Measurements from ENCODE around the gene METTL22. TPM values are rescaled to one million over a fixed set of nuclear protein-coding genes. Genes with fewer than 3 reads are reported as not detected.
"Not testable (repeated sequence)": the region's sequence is repeated elsewhere in the genome, so short reads cannot be mapped to it uniquely, and the experiment has no call there.

Gene METTL22
- total RNA-seq, 2 donors from 2014 or later = 46.5 to 53.3 TPM

- no peak for DNase-seq
- Mint-ChIP-seq H3K36me3 (ENCODE audit: insufficient read depth in 2 of 2) (peaks cover 22 to 36% of the 10 kb centered on the region in 2 donors), H3K27ac (peak overlapping the region; percentile 13), H3K4me3 (no peak overlapping the region), H3K4me1 (ENCODE audit: low read depth) (peaks cover 9% of the 10 kb centered on the region), H3K27me3 (ENCODE audit: low read depth) (no peaks in the 10 kb centered on the region), H3K9me3 (no peaks in the 10 kb centered on the region)
- ATAC-seq (replicated peaks in 1 of 2) = no peak
Observed at GRCh38 chr16:8646326-8647053, 25.0 kb downstream of the METTL22 start.

DNA sequence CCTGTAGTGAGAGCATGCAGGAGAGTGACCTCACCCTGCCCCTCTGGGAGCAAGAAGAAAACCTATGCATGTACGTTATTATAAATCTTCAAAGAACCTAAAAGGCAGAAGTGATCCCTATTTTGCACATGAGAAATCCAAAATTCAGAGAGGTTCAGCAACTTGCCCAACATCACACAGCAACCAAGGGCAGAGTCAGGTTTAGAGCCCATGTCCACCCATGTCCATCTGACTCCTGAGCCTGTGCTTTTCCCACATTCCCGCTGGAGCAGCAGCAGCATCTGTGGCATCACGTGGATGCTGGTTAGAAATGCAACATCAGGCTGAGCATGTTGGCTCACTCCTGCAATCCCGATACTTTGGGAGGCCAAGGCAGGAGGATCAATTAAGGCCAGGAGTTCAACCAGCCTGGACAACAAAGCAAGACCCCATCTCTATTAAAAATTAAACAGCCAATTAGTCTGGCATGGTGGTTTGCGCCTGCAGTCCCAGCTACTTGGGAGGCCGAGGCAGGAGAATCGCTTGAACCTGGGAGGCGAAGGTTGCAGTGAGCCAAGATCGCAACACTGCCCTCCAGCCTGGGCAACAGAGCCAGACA is 26.3 kb downstream of the METTL22 start:
- no peak for DNase-seq
- Mint-ChIP-seq H3K27ac (no peak overlapping the region), H3K4me3 (no peak overlapping the region), H3K4me1 (ENCODE audit: low read depth) (peaks cover 9% of the 10 kb centered on the region), H3K9me3 (no peaks in the 10 kb centered on the region), H3K36me3 (ENCODE audit: insufficient read depth in 2 of 2) (peaks cover 18 to 26% of the 10 kb centered on the region in 2 donors), H3K27me3 (ENCODE audit: low read depth) (no peaks in the 10 kb centered on the region)
- ATAC-seq (replicated peaks in 1 of 2) = no peak

GRCh38 chr16:8648877-8649276 is 27.4 kb downstream of the METTL22 start:
- ATAC-seq (replicated peaks in 1 of 2) (no peak), DNase-seq (no peak)
- no peak overlapping the region for H3K27ac Mint-ChIP-seq
- H3K4me3 Mint-ChIP-seq = no peak overlapping the region
- H3K9me3 Mint-ChIP-seq = no peaks in the 10 kb centered on the region
- H3K4me1 Mint-ChIP-seq (ENCODE audit: low read depth) = peaks cover 9% of the 10 kb centered on the region
- peaks cover 13 to 19% of the 10 kb centered on the region in 2 donors for H3K36me3 Mint-ChIP-seq (ENCODE audit: insufficient read depth in 2 of 2)
- no peaks in the 10 kb centered on the region for H3K27me3 Mint-ChIP-seq (ENCODE audit: low read depth)

DNA sequence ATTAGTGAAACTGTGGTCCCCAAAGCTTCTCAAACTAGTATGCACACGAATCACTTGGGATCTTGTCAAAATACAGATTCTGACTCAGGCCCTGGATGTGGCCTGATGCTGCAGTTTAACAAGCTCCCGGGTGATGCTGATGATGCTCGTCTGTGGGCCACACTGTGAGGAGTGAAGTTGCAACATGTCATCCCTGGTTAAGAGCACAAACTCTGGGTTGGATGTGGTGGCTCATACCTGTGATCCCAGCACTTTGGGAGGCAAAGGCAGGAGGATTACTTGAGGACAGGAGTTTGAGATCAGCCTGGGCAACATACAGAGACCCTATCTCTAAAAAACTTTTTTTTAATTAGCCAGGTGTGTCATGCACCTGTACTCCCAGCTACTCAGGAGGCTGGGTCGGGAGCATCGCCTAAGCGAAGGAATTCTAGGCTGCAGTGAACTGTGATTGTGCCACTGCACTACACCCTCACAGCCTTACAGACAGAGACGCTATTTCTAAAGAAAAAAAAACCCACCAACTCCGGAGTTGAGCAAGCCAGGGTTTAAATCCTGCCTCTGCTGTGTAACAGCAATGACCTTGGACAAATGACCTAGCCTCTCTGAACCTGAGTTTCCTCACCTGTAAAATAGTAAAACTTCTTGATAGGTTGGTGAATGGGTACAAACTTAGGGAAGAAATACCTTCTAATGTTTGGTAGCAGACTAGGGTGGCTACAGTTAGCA is 28.5 kb downstream of the METTL22 start:
- Mint-ChIP-seq H3K9me3 (no peaks in the 10 kb centered on the region), H3K27me3 (ENCODE audit: low read depth) (no peaks in the 10 kb centered on the region), H3K36me3 (ENCODE audit: insufficient read depth in 2 of 2) (peaks cover 11 to 13% of the 10 kb centered on the region in 2 donors), H3K4me3 (no peak overlapping the region), H3K4me1 (ENCODE audit: low read depth) (peaks cover 11% of the 10 kb centered on the region), H3K27ac (no peak overlapping the region)
- ATAC-seq (replicated peaks in 1 of 2) (no peak), DNase-seq (no peak)

DNA sequence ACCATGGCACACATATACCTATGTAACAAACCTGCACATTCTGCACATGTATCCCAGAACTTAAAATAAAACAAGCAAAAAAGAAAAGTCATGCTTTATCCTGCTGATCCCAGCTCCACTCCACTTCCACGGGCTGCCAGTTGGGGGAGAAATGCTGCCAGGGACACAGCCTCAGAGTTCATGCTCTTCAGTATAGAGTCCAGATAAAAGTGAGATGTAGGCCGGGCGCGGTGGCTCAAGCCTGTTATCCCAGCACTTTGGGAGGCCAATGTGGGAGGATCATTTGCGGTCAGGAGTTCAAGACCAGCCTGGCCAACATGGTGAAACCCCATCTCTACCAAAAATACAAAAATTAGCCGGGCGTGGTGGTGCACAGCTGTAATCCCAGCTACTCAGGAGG is 30.5 kb downstream of the METTL22 start:
- not testable (repeated sequence) for ATAC-seq (replicated peaks in 1 of 2); H3K9me3 Mint-ChIP-seq; H3K36me3 Mint-ChIP-seq (ENCODE audit: insufficient read depth in 2 of 2); H3K4me3 Mint-ChIP-seq; H3K27me3 Mint-ChIP-seq (ENCODE audit: low read depth); DNase-seq; H3K27ac Mint-ChIP-seq
- peaks cover 19% of the 10 kb centered on the region for H3K4me1 Mint-ChIP-seq (ENCODE audit: low read depth)

- peaks cover 19% of the 10 kb centered on the region for H3K4me1 Mint-ChIP-seq (ENCODE audit: low read depth)
- no peaks in the 10 kb centered on the region for H3K27me3 Mint-ChIP-seq (ENCODE audit: low read depth)
- ATAC-seq (replicated peaks in 1 of 2) (peak; percentile 92 to 93), DNase-seq (peak; percentile 70 to 71)
- H3K9me3 Mint-ChIP-seq = no peaks in the 10 kb centered on the region
- H3K4me3 Mint-ChIP-seq = peak overlapping the region in 1 of 2 donors; percentile 11
- H3K36me3 Mint-ChIP-seq (ENCODE audit: insufficient read depth in 2 of 2) = no peaks in the 10 kb centered on the region
- H3K27ac Mint-ChIP-seq = peak overlapping the region; percentile 59
Observed at GRCh38 chr16:8655184-8655717, 33.8 kb downstream of the METTL22 start.

DNA sequence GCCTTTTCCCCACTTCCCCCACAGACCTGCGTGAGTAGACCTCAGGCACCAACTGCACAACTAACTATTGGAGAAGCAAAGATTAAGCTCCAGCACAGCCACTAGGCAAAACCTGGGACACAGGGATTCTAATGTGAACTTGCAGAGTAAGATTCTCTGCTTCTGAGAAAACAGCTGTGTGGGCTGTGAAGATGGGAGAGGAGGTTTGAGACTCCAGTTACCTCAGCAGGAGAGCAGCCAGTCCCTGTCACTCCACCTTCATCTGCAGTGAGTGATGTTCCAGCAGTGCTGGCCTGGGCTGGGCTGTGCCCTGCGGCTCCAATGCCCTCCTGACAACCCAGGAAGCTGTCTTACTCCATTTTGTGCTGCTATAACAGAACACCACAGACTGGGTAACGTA is 34.9 kb downstream of the METTL22 start:
- no peak for ATAC-seq (replicated peaks in 1 of 2)
- H3K27ac Mint-ChIP-seq = peak overlapping the region; percentile 4

GRCh38 chr16:8660841-8661301 is 39.4 kb downstream of the METTL22 start:
- Mint-ChIP-seq H3K9me3 (no peaks in the 10 kb centered on the region), H3K27me3 (ENCODE audit: low read depth) (no peaks in the 10 kb centered on the region), H3K4me1 (ENCODE audit: low read depth) (peaks cover 2% of the 10 kb centered on the region), H3K4me3 (no peak overlapping the region), H3K27ac (no peak overlapping the region), H3K36me3 (ENCODE audit: insufficient read depth in 2 of 2) (no peaks in the 10 kb centered on the region)
- ATAC-seq (replicated peaks in 1 of 2) = peak; percentile 56 to 73
- peak; percentile 41 to 70 for DNase-seq

More for the DNA sequence above, 34.9 kb downstream of the METTL22 start:
- Mint-ChIP-seq H3K9me3 (no peaks in the 10 kb centered on the region), H3K36me3 (ENCODE audit: insufficient read depth in 2 of 2) (no peaks in the 10 kb centered on the region), H3K4me3 (no peak overlapping the region), H3K27me3 (ENCODE audit: low read depth) (no peaks in the 10 kb centered on the region), H3K4me1 (ENCODE audit: low read depth) (peaks cover 19% of the 10 kb centered on the region)
- no peak for DNase-seq

DNA sequence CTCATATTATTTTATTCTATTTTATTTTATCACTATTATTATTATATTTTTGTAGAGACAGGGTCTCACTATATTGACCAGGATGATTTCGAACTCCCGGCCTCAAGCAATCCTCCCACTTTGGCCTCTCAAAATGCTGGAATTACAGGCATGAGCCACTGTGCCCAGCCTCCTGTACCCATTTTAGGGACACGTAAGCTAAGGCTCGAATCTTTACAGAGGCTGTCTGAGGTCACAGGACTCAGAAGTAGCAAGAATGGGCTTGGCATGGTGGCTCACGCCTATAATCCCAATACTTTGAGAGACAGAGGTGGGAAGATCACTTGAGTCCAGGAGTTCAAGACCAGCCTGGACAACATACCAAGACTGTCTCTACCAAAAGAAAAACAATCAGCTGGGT is 40.2 kb downstream of the METTL22 start:
- no peak for ATAC-seq (replicated peaks in 1 of 2)
- H3K27ac Mint-ChIP-seq = peak overlapping the region; percentile 46

DNA sequence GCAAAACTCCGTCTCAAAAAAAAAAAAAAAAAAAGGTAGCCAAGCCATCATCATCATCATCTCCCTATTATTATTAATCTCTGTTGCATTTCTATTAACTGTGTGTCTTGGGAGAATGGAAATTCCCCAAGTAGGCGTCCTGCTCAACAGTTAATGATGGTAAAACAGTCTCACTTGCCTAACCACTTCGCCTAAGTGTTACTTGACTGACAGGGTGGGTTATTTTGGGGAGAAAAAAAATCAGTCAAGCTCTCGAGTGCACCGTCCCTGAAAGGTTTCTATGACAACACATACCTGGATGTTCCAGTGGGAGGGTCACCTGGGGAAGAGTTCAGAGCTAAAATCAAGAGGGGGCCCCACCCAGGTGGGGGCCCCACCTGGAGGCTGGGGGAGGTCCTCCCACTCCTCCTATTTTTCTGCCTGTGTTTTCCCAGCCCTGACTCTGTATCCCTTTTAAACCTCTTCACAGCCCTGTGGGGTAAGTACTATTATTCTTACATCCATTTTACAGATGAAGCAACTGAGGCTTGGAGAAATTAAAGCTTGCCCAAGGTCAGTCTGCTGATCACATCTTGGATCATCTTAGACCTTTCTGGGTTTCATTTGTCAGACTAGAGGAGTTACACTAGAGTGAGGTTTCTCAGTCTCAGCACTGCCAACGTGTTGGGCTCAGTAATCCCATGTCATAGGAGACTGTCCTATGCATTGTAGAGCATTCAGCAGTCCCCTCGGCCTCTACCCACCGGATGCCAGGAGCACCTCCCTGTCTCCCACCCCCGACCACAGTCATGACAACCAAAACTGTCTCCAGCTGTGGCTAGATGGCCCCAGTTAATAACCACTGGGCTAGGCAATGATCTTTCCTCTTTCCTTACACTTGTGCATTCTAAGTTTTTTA is 41.9 kb downstream of the METTL22 start:
- no peaks in the 10 kb centered on the region for H3K9me3 Mint-ChIP-seq
- no peak for ATAC-seq (replicated peaks in 1 of 2)

More for the DNA sequence above, 40.2 kb downstream of the METTL22 start:
- Mint-ChIP-seq H3K4me3 (no peak overlapping the region), H3K27me3 (ENCODE audit: low read depth) (no peaks in the 10 kb centered on the region), H3K36me3 (ENCODE audit: insufficient read depth in 2 of 2) (no peaks in the 10 kb centered on the region), H3K4me1 (ENCODE audit: low read depth) (no peaks in the 10 kb centered on the region), H3K9me3 (no peaks in the 10 kb centered on the region)
- no peak for DNase-seq

DNA sequence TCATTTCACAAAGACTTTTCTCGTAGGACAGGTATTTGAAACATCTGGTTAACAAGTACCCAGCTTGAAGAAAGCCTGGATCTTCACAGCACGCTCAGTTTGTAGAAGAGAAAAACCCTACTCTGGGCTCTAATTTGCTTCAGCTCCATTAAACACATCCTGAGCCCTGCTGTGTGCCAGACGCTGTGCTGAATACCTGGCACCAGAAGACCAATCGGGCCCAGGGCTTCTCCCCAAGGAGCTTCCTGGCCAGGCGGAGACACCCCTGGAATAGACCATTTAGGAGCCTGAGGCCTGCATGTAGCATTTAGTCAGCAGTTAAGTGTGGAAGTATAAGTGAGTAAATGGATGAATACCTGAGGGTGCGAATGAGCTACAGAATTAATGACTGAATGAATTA is 44.0 kb downstream of the METTL22 start:
- Mint-ChIP-seq H3K4me3 (no peak overlapping the region), H3K36me3 (ENCODE audit: insufficient read depth in 2 of 2) (peaks cover 0 to 3% of the 10 kb centered on the region in 2 donors), H3K27ac (no peak overlapping the region), H3K27me3 (ENCODE audit: low read depth) (no peaks in the 10 kb centered on the region), H3K9me3 (no peaks in the 10 kb centered on the region), H3K4me1 (ENCODE audit: low read depth) (no peaks in the 10 kb centered on the region)
- no peak for DNase-seq
- ATAC-seq (replicated peaks in 1 of 2) = no peak

More for the DNA sequence above, 41.9 kb downstream of the METTL22 start:
- Mint-ChIP-seq H3K4me3 (no peak overlapping the region), H3K27ac (no peak overlapping the region), H3K27me3 (ENCODE audit: low read depth) (no peaks in the 10 kb centered on the region), H3K4me1 (ENCODE audit: low read depth) (no peaks in the 10 kb centered on the region), H3K36me3 (ENCODE audit: insufficient read depth in 2 of 2) (peaks cover 0 to 3% of the 10 kb centered on the region in 2 donors)
- no peak for DNase-seq

DNA sequence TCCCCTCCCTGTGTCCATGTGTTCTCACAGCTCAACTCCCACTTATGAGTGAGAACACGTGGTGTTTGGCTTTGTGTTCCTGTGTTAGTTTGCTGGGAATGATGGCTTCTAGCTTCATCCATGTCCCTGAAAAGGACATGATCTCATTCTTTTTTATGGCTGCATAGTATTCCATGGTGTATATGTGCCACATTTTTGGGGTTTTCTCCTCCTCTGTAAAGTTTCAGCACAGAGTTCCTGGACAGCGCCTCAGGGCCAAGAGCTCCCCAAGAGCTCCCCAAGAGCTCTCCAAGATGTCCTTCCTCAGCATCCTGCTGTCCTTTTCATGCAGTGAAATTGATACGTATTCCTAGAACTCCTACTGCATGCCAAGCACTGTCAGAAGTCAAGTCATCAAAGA is 46.0 kb downstream of the METTL22 start:
- no peak for DNase-seq
- Mint-ChIP-seq H3K4me1 (ENCODE audit: low read depth) (no peaks in the 10 kb centered on the region), H3K4me3 (no peak overlapping the region), H3K36me3 (ENCODE audit: insufficient read depth in 2 of 2) (peaks cover 0 to 3% of the 10 kb centered on the region in 2 donors), H3K9me3 (no peaks in the 10 kb centered on the region), H3K27ac (no peak overlapping the region), H3K27me3 (ENCODE audit: low read depth) (no peaks in the 10 kb centered on the region)
- ATAC-seq (replicated peaks in 1 of 2) = no peak
